GM19324 (cell line): ENCODE results near the gene DNAJB2.
A peak's percentile ranks its signal among the peaks of the same experiment; 100 is the strongest.
"Not testable (repeated sequence)": the region's sequence is repeated elsewhere in the genome, so short reads cannot be mapped to it uniquely, and the experiment has no call there.

Experiments used
- ATAC-seq: cut with Tn5 transposase; IDR thresholded peaks from one replicate; pipeline ENCODE4 v1.9.1; 2021; ENCODE audit warnings: mild to moderate bottlenecking, moderate library complexity; ENCODE audit not compliant: unreplicated experiment, low FRiP score

DNAJB2 gene

DNA sequence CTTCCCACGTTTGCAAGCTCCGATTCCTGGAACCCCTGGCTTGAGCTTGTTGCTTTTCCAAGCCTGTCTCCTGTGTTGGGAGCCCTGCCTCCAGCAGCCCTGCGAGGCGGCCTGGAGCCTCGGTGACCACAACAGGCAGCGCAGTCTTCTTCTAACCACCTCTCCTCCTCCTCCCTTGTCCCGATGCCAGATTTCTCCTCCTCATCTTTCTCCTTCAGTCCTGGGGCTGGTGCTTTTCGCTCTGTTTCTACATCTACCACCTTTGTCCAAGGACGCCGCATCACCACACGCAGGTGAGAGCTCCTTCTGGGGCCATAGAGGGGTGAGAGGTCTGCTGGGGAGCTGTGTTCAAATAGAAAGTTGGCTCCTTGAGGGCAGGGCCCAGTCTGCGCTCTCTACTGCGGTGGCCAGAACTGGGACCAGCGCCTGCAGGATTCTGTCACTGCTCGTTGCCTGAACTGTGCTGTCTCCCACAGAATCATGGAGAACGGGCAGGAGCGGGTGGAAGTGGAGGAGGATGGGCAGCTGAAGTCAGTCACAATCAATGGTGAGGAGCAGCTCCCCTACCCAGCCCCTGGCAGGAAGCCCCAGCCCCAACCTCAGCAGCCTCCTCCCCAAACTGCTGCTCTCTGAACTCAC is 3.9 kb downstream of the DNAJB2 start:
- no peak for ATAC-seq

DNA sequence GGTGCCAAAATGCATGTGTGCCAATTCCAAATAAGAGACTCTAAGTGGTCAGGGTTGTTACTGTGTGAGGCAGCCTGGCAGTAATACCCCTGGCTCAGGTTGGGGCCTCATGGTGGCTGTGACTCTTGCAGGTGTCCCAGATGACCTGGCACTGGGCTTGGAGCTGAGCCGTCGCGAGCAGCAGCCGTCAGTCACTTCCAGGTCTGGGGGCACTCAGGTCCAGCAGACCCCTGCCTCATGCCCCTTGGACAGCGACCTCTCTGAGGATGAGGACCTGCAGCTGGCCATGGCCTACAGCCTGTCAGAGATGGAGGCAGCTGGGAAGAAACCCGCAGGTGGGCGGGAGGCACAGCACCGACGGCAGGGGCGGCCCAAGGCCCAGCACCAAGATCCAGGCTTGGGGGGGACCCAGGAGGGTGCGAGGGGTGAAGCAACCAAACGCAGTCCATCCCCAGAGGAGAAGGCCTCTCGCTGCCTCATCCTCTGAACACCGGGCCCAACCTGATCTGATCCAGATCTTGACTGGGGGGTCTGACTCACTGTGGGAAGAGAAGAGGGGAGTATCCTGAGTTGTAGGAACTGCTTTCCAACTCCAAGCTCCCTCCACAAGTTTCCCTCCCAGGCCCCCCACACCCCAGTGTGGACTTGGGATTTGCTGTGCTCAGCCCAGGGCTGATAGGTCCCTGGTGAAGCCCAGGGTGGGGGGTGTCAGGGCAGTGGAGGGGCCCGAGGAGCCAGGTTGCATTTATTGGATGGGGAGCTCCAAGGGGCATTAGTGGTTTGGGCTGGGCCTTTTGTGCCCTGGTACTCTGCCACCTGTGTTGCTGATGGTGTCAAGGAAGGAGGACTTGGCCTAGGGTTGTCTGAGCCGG is 5.6 kb downstream of the DNAJB2 start:
- no peak for ATAC-seq

DNA sequence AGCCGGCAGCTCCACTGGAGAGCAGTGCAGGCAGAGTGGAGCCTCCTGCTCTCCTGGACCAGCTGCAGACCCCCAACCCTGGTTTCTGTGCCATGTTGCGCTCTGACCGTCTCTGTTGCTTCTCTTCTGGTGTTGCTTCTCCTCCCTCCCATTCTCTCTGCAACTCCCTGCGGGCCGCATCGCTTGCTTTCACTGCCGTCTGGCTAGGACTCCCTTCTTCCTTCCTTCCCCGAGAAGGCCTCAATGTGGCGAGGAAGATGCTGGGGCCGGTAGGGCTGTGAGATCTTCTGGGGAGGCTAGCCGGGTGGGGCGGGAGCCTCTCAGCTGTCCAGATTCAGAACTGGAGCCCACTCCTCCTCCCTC is 6.2 kb downstream of the DNAJB2 start:
- ATAC-seq = no peak

DNA sequence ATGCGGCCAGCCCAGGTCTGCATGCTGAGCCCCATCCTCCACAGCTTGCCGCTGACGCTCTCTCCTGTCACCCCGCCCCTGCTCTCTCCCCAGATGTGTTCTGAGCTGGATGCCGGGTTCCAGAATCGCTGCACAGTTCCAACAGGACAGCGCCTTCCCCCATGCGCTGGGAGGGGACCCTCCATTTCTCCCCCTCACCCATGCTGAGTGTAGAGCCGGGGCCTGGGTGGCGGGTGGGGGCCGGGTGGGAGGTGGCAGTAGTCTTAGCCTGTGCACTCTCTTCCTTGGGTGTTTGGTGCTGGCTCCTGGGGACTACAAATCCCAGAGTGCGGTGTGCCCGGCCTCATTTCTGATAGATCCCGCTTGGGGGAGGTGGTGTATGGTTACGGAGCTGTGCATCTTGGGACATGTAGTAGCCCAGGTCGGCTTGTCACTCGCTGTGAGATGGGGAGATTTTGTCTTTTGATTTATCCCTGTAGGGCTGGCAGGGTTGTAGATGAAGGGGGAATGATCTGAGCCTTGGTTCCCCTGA is 6.8 kb downstream of the DNAJB2 start:
- no peak for ATAC-seq

DNA sequence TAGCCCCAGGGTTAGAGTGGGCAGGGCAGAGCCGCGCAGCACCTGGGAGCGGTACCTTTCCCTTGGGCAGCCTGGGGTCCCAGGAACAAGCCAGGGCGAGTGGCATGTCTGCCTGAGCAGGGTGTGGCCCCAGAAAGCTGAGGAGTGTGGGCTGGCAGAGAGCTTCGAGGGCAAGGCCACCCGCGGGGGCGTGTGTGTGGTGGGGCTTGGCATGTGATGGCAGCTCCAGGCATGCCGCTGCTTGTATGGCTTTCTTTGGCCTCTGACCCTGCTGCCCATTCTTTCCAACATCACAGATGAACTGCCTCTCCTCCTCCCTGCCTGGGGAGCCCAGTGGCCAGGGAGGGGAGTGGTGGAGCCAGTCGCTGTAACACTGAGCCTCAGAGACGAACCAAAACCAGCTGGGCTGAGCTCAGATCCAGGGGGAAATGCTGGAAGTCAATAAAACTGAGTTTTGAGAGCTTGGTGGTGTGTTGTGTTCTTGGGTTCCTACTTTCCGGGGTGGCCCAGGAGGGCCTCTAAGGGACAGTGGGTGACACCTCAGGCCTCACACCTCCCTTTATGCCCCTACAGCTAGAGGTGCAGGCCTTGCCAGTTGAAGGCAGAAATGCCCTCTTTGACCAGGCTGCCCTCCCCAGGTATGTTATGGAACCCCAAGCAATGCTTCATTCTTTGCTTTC is 7.4 kb downstream of the DNAJB2 start:
- ATAC-seq = no peak

DNA sequence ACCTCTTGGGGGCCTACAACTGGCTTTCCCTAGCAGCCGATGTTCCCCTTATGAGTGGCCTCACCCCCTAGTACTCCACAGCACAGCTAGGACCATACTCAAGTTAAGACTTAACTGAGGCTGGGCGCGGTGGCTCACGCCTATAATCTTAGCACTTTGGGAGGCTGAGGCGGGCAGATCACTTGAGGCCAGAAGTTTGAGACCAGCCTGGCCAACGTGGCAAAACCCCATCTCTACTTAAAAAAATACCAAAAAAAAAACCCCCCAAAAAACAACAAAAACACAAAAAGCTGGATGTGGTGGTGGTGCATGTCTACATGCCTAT is 7.9 kb downstream of the DNAJB2 start:
- ATAC-seq = not testable (repeated sequence)

DNA sequence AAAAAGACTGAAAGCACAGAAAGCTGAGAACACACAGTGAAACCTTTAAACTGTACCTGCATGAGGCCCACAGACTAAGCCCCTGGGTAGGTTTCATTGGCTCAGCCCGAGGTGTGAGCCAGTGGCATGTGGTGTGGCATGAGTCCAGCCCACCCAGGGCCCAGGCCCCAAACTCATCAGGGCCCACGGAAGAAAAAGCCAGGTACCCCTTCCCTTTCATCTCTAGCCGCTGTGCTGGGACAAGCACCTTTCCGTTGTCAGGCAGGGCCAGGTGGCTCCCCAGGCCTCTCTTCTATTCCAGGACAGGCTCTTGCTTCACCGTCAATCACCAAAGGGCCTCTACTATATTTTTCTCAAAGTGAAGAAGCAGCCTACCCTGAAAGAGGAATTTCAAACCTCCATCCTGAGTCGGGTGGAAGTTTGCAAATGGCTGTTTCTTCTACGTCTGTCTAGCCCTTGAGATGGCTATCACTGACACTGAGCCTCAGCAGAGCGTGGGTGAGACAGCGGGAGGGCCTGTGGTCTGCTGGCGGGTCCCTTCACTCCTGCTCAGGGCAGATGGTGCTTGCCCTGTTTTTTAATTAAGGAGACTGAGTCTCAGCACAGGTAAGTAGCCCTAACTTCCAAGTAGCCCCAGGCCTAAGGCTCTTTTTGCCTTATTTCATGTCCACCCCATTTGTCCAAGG is 8.6 kb downstream of the DNAJB2 start:
- no peak for ATAC-seq

DNA sequence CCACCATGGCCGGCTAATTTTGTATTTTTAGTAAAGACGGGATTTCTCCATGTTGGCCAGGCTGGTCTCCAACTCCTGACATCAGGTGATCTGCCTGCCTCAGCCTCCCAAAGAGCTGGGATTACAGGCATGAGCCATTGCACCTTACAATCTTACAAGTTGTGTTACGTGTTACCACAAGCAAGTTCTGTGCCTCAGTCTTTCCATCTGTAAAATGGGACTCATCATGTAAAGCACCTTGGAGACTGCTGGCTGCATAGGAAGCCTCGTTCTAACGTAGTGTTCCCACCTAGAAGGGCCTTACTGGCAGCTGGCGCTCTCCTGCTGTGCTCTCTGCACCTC is 10.0 kb downstream of the DNAJB2 start:
- ATAC-seq = no peak

DNA sequence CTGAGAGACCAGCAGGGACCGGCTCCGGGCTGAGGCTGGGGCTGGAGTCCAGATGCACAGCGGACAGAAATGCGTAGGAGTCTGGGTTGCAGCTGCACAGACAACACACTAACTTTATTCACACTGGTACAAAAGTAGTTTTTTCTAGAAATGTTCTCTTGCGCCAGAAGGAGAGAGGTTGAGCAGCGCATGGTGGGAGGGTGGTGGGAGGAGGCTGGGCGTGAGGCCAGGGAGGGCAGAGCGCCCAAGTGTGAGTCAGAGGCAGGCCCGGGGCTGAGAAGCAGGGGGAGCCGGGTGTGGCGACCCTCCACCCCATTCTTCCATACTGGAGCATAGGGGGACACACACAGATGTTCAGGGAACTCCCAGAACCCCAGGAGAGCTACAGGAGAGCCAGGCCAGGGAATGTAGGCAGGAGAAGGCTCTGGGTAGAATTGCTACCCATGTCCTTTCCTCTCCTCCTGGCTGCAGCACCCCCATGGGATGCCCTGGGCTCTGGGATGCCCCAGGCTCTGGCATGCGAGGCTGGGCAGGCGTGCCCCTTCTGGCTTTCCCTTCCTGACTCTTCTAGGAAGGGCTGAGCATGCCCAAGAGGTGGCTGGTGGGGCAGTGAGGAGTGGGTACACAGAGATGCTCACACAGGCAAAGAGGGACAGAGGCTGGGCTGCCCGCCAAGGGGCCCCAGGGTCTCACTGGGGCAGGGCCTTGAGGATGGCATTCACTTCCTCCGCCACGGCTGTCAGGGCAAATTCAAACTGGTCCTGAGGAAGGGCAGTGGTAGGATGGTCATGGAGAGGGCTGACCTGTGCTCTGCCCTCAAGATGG is 10.6 kb downstream of the DNAJB2 start:
- no peak for ATAC-seq

DNA sequence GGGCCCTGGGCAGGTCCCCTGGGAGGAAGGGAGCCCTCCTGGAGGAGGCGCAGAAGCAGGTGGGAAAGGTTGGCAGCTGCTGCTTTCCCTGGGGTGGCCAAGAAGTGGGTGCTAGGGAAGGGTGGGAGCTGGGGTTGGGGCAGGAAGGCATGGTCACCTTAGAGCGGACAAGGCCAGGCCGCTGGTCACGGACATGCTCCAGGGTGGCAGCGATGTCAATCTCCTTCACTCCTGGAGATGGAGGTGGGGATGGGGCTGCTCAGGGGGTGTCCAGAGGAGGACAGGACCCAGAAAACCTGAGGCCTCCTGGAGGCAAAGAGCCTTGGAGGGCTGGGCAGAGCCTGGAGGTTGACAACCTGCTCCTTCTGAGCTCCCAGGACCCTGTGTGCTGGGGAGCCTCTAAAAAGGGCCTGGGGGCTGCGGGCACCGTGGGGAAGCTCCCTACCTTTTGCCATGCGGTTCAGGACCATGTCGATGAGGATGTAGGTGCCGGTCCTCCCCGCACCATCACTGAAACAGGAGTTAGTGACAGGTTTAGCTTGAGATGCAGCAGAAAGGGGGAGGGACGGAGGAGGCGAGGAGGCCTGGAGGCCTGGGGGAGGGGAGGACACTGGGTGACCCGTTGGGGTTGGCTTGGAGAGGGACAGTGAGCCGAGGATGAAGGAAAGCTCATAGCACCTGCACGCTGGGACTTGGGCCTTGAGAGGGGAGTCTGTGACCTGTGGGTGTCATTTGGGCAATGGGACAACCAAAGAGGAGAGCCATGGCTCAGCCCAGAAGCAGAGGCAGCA is 11.4 kb downstream of the DNAJB2 start:
- no peak for ATAC-seq

DNA sequence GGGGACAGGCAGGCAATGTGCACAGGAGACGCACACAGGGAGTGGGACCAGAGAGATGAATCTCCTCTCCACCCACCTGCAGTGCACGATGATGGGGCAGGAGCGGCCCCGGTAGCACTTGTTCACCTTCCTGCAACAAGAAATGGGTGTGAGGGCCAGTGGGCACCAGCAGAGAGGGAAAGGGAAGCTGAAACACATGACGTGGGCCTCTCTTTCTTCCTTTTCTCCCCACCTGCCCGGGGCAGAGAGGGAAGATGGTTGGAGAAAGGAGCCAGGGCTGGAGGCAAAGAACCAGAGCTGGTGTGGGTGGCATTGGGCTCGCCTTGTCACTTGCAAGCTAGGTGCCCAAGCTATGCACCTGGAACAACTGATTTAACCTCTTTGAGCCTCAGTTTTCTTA is 12.2 kb downstream of the DNAJB2 start:
- no peak for ATAC-seq

DNA sequence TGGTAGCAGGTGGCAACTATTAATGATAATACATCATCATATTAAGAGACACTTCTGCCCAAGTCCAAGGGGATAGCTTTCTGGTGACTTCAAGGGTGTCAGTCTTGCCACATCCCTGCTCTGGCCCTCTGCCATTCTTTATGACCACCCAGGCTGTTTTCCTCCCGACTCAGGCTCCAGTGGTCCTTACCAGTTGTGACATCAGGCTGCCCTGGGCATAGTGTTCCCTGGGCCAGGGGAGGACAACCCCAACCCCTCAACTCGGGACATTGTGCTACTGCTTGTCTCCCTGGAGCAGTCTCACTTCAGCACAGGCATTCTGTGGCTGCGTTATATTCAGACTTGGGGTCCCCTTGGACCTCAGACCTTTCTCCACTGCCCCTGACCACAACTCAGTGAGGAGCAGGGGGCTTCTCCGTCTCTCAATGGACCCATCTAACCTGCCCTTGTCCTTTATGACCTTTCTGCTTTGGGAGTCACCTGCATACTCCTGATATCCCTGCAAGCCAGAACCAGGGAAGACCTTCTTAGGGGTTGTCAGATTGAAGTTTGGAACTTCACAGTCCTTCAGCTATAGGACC is 12.8 kb downstream of the DNAJB2 start:
- no peak for ATAC-seq

DNA sequence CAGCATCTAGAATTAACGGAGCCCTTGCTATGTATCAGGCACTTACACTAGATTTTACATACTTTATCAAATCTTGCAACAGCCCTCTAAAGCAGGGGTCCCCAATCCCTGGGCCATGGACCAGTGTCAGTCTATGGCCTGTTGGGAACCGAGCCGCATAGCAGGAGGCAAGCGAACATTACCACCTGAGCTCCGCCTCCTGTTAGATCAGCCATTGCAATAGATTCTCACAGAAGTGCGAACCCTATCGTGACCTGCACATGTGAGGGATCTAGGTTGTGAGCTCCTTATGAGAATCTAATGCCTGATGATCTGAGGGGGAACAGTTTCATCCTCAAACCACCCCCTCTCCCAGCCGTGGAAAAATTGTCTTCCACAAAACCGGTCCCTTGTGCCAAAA is 13.4 kb downstream of the DNAJB2 start:
- ATAC-seq = no peak

DNA sequence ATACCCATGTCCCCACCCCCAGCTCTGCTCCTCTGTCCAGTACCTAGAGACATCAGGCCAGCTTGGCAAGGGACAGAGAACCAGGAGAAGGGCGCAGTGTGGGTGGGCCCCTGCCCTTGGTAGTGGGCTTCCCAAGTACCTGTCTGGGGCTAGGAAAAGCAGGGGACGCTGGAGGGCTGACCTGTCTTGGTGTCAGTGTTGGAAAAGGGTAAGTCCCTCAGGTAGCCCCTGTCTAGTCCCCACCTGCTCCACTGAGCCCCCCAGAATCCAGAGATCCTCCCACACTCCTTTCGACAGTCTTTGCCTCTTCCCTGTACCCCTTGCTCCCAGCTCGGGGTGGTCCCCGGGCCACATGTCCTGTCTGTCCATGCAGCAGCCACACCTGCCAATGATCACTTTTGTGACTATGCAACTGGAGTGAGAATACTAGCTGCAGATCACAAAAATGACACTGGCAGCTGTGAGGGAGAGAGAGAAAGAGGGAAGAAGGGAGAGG is 14.6 kb downstream of the DNAJB2 start:
- no peak for ATAC-seq

DNA sequence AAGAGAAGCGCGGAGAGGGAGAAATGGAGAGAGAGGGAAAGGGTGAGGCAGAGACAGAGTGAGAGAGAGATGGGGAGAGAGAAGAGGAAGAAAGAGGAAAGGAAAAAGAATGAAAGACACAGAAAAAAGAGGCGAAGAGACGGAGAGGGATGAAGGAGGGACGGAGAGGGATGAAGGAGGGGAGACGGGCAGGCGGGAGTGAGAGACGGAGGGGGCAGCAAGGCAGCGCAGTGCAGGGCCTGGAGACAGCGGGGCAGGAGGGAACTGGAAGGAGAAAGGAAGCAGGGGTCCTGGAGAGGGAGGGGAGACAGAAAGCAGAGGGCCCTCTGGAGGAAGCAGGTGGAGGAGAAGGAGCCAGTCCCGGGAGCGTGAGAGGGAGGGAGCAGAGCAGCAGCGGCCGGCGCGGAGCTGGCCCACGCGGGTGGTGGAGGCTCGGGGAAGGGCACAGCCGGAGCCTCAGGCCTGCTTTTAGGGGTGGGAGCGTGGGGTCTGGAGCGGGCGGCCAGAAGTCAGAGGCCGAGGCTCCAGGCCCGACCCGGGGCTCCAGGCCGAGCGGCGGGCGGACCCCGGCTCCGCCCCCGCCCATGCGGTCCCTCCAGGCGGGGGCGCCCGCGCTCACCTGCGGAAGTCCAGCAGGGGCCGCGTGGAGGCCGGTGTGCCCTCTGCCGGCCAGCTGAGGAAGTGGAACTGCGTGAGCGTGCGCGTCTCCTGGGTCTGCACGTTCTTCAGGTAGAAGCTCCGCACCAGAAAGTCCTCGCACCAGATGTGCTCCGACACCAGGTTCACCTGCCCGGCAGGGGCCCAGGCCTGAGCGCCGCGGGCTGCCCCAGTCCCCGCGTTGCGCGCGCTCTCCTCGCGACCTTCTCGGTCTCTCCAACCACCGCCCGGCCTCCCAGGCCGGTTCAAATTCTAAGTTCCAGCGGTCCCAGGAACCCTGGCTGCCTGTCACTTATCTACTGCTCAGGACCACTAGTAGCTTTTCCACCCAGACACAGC is 15.5 kb downstream of the DNAJB2 start:
- peak; percentile 85 for ATAC-seq

DNA sequence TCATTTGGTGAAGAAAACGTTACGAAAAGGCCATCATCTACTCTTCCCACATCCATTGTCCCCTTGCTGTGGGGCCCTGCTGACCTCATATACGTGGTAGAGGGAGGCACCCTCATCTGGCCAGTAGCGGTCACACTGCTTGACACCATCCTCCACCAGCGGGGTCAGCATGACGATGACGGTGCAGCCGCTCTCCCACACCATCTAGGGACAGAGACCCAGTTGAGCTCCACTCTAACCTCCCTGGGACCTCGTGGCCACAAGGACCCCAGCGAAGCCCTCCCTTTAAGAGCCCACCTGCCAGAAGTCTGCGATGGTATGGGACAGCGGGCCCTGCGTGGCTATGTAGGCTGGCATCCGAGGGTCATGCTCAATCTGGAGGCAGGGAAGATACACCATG is 17.0 kb downstream of the DNAJB2 start:
- no peak for ATAC-seq

DNA sequence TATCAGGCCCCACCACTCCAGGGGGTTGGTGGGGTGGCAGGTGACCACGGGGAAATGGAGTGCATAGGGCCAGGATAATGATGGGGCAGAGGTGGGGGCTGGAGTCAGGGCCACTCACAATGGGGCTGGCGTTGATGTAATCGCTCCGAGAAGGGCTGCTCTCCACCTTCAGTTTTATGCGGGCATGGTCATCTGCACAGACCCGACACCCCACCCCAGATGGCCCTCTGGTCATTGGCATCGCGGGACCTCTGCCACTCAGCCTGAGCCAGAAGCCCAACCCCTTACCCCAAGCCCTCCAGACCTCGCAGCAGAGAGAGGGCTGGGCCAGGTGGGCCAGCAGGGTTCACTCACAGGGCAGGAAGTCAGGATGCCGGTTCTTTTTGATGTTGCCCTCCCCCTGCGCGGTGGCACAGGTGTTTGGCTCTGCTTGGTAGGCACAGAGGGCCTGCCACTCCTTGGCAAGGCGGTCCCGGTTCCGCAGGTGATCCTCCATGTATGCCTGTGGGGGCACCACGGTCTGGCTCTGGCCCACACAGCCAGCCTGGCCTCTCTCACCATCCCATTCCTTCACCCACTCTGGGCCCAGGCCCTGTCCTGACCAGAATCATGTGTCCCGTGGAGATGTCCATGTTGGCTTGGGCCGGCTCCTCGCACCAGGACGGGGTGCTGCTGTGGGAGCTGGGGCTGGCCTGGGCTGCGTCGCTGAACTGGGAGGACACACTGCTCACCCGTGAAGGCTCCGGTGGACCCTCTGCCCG is 17.6 kb downstream of the DNAJB2 start:
- ATAC-seq = no peak
